ENCODE results near the gene HNRNPH2.

Gene HNRNPH2

GRCh38 chrX:101398694-101399093, 9.3 kb upstream of the HNRNPH2 start:
- Histone ChIP-seq H3K27me3 (replicated peaks; ENCODE audit: control insufficient read depth, insufficient read depth, low read length) (peaks cover 7% of the 10 kb centered on the region), H3K9me3 (ENCODE audit: control insufficient read depth, low read length) (no peaks in the 10 kb centered on the region), H3K9ac (ENCODE audit: low read length) (no peak overlapping the region), H3K4me1 (ENCODE audit: control insufficient read depth, insufficient read depth, low read length) (peaks cover 6% of the 10 kb centered on the region), H3K36me3 (ENCODE audit: control insufficient read depth, insufficient read depth, low read length, severe bottlenecking) (peaks cover 21% of the 10 kb centered on the region), H3K4me3 (ENCODE audit: low read length) (no peak overlapping the region)
- DNase-seq (ENCODE audit: low read depth) = no peak

DNA sequence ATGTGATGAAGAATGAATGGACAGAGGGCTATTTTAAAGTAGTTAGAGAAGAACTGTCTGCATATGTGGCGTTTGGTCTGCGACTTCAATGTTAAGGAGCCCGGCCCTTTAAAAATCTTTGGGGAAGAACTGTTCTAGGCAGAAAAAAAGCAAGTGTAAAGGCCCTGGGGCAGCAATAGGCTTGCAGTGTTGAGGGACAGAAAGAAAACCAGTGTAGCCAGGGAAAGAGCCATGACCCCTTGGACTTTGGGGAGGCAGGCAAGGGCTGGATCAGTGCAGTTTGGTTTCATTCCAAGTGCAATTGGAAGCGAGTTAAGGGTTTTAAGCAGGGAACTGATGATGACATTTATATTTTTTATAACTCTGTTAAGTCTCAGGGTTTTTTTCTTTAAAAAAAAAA, 8.2 kb upstream of the HNRNPH2 start:
- H3K9ac ChIP-seq (ENCODE audit: low read length) = no peak overlapping the region
- H3K4me1 ChIP-seq (ENCODE audit: control insufficient read depth, insufficient read depth, low read length) = peaks cover 6% of the 10 kb centered on the region
- DNase-seq (ENCODE audit: low read depth) = no peak
- H3K27me3 ChIP-seq (replicated peaks; ENCODE audit: control insufficient read depth, insufficient read depth, low read length) = peaks cover 7% of the 10 kb centered on the region
- H3K4me3 ChIP-seq (ENCODE audit: low read length) = no peak overlapping the region
- no peaks in the 10 kb centered on the region for H3K9me3 ChIP-seq (ENCODE audit: control insufficient read depth, low read length)
- peaks cover 21% of the 10 kb centered on the region for H3K36me3 ChIP-seq (ENCODE audit: control insufficient read depth, insufficient read depth, low read length, severe bottlenecking)

DNA sequence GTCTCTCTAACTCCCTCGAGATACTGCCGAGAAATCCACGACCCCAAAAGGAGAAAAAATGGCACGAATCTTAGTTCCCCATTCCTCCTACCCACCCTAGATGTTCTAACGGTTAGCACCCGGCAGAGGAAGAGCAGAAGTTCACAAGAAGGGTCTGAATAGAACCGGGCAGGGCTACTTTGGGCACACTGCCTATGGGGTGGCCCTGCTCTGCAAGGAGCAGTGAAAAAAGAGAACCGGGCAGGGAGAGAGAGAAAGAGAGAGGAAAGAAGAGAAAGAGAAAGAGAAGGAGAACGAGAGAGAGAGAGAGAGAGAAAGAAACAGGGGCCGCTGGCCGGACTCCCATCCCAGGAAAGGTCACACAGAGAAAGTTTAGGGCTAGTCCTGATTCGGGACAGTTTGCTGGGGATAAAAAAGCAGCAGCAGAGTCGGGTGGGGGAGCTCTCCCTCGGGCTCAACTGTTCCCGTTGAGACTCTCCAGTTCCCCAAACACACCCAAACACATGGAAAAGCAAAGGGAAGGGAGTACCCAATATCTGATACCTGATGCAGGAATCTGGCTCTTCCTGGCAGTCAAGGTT, 765 bp upstream of the HNRNPH2 start:
- Histone ChIP-seq H3K36me3 (ENCODE audit: control insufficient read depth, insufficient read depth, low read length, severe bottlenecking) (peaks cover 4% of the 10 kb centered on the region), H3K4me1 (ENCODE audit: control insufficient read depth, insufficient read depth, low read length) (peaks cover 13% of the 10 kb centered on the region), H3K27me3 (replicated peaks; ENCODE audit: control insufficient read depth, insufficient read depth, low read length) (no peaks in the 10 kb centered on the region), H3K4me3 (ENCODE audit: low read length) (peak overlapping the region; percentile 88), H3K9ac (ENCODE audit: low read length) (peak overlapping the region; percentile 96), H3K9me3 (ENCODE audit: control insufficient read depth, low read length) (no peaks in the 10 kb centered on the region)
- DNase-seq (ENCODE audit: low read depth) = no peak

DNA sequence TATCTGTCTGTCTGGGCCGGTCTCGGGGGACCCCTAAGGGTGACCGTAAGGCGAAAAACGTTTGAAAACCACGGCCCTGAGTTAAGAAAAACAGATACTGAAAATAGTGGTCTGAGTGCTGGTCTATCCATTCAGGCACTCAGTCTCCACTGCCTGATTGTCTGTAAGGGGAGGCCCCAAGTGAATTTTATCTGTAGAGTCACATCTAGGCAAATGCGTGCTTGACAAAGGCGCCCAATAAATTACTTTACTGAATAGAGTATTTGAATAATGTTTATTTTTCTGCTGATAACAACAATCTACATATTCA, 465 bp downstream of the HNRNPH2 start:
- Histone ChIP-seq H3K4me1 (ENCODE audit: control insufficient read depth, insufficient read depth, low read length) (peaks cover 13% of the 10 kb centered on the region), H3K27me3 (replicated peaks; ENCODE audit: control insufficient read depth, insufficient read depth, low read length) (no peaks in the 10 kb centered on the region), H3K4me3 (ENCODE audit: low read length) (peak overlapping the region; percentile 88), H3K9ac (ENCODE audit: low read length) (peak overlapping the region; percentile 96), H3K9me3 (ENCODE audit: control insufficient read depth, low read length) (no peaks in the 10 kb centered on the region), H3K36me3 (ENCODE audit: control insufficient read depth, insufficient read depth, low read length, severe bottlenecking) (peaks cover 17% of the 10 kb centered on the region)
- DNase-seq (ENCODE audit: low read depth) = no peak

- Histone ChIP-seq H3K4me3 (ENCODE audit: low read length) (peak overlapping the region; percentile 88), H3K27me3 (replicated peaks; ENCODE audit: control insufficient read depth, insufficient read depth, low read length) (no peaks in the 10 kb centered on the region), H3K9me3 (ENCODE audit: control insufficient read depth, low read length) (no peaks in the 10 kb centered on the region), H3K9ac (ENCODE audit: low read length) (peak overlapping the region; percentile 96), H3K36me3 (ENCODE audit: control insufficient read depth, insufficient read depth, low read length, severe bottlenecking) (peaks cover 20% of the 10 kb centered on the region), H3K4me1 (ENCODE audit: control insufficient read depth, insufficient read depth, low read length) (peaks cover 13% of the 10 kb centered on the region)
- peak; percentile 20 for DNase-seq (ENCODE audit: low read depth)
Measured at GRCh38 chrX:101409043-101409442, 1.0 kb downstream of the HNRNPH2 start.

GRCh38 chrX:101410461-101410860, 2.4 kb downstream of the HNRNPH2 start:
- DNase-seq (ENCODE audit: low read depth) = no peak
- Histone ChIP-seq H3K4me3 (ENCODE audit: low read length) (peak overlapping the region; percentile 88), H3K27me3 (replicated peaks; ENCODE audit: control insufficient read depth, insufficient read depth, low read length) (no peaks in the 10 kb centered on the region), H3K4me1 (ENCODE audit: control insufficient read depth, insufficient read depth, low read length) (peaks cover 13% of the 10 kb centered on the region), H3K9ac (ENCODE audit: low read length) (peak overlapping the region; percentile 96), H3K36me3 (ENCODE audit: control insufficient read depth, insufficient read depth, low read length, severe bottlenecking) (peaks cover 20% of the 10 kb centered on the region), H3K9me3 (ENCODE audit: control insufficient read depth, low read length) (no peaks in the 10 kb centered on the region)

GRCh38 chrX:101411984-101412383, 4.0 kb downstream of the HNRNPH2 start:
- peaks cover 18% of the 10 kb centered on the region for H3K4me1 ChIP-seq (ENCODE audit: control insufficient read depth, insufficient read depth, low read length)
- H3K4me3 ChIP-seq (ENCODE audit: low read length) = no peak overlapping the region
- H3K36me3 ChIP-seq (ENCODE audit: control insufficient read depth, insufficient read depth, low read length, severe bottlenecking) = peaks cover 20% of the 10 kb centered on the region
- no peaks in the 10 kb centered on the region for H3K9me3 ChIP-seq (ENCODE audit: control insufficient read depth, low read length)
- no peak overlapping the region for H3K9ac ChIP-seq (ENCODE audit: low read length)
- no peak for DNase-seq (ENCODE audit: low read depth)
- no peaks in the 10 kb centered on the region for H3K27me3 ChIP-seq (replicated peaks; ENCODE audit: control insufficient read depth, insufficient read depth, low read length)

DNA sequence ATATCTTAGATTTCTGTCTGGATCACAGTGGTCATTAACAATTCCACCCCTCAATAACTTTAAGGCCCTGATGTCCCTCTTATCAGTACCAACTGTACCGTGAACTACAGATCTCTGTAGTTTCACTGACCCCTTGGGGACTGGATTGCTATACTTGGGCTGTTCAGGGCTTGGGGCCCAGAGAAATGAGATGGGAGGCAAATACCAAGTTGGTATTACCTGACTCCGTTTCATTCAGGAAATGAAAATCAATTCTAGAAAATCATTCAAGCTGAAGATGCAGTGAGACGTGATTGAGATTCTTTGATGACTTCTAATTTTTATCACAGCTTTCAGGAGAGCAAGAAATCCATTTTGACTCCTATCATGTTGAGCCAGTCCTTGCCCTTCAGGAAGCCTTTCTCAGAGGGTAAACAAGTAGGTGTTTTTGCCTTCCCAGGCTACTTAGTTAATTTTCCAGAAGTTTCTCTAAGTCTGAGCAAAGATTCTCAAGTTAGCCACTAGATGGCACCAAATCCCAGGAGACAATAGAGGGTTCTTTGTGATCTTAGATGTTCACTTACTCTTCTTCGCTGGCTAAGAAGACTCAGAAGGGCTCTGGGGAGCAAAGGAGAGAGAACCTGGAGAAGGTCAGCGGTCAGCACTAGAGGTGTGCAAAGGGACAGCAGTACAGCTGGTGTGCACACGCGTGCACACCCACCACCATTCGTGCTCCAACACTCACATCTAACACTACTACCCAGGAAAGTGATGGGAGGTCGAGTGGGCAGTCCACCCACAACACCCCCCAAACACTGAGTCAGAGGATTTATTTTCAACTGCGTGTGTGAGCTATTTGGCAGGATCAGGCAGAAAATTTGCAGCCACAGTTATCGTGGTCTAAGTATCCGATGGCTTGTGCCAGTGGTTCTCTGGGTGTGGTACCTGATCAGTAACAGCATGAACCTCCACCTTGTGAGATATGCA, 7.4 kb downstream of the HNRNPH2 start:
- Histone ChIP-seq H3K9me3 (ENCODE audit: control insufficient read depth, low read length) (no peaks in the 10 kb centered on the region), H3K4me1 (ENCODE audit: control insufficient read depth, insufficient read depth, low read length) (peaks cover 22% of the 10 kb centered on the region), H3K9ac (ENCODE audit: low read length) (peak overlapping the region; percentile 25), H3K27me3 (replicated peaks; ENCODE audit: control insufficient read depth, insufficient read depth, low read length) (peaks cover 4% of the 10 kb centered on the region), H3K4me3 (ENCODE audit: low read length) (no peak overlapping the region), H3K36me3 (ENCODE audit: control insufficient read depth, insufficient read depth, low read length, severe bottlenecking) (peaks cover 20% of the 10 kb centered on the region)
- peak; percentile 85 for DNase-seq (ENCODE audit: low read depth)

DNA sequence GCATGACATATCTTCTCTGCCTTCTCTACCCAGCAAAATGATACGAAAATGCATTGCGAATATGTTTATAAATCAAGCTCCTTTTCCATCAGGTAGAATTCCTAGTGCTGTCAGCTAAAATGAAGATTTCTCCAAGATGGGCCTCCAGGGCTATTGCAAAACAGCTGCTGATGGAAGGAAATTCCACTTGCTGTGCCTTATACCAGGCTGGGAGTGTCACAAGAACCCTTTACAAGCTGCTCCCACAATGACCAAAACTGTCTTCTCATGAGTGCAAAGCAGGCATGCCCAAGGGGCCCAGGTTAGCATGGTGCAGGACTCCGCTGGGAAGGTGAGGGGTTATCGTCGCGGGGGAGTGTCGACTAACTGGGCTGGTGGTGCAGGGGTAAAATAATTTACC, 8.7 kb downstream of the HNRNPH2 start:
- Histone ChIP-seq H3K9me3 (ENCODE audit: control insufficient read depth, low read length) (no peaks in the 10 kb centered on the region), H3K4me3 (ENCODE audit: low read length) (no peak overlapping the region), H3K4me1 (ENCODE audit: control insufficient read depth, insufficient read depth, low read length) (peaks cover 20% of the 10 kb centered on the region), H3K9ac (ENCODE audit: low read length) (no peak overlapping the region), H3K27me3 (replicated peaks; ENCODE audit: control insufficient read depth, insufficient read depth, low read length) (peaks cover 4% of the 10 kb centered on the region), H3K36me3 (ENCODE audit: control insufficient read depth, insufficient read depth, low read length, severe bottlenecking) (peaks cover 20% of the 10 kb centered on the region)
- peak; percentile 41 for DNase-seq (ENCODE audit: low read depth)

DNA sequence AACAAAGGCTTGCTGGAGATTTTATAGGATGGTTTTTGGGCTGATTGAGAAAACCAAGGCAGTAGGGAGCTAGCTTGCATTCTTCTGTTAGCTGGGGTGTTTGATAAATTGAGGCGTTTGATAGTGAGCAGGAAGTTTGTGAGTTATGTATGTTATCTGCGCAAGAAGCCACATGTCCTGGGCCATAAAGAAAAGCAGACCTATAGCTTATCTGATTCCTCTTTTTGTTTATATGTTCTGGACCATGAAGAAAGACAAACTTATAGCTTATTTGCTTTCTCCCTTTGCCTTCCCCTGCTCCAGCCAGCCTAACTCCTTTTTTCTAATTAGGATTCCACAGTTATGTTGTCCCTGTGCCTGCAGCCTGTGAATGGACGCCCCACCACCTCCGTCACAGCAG, 9.2 kb downstream of the HNRNPH2 start:
- Histone ChIP-seq H3K9me3 (ENCODE audit: control insufficient read depth, low read length) (no peaks in the 10 kb centered on the region), H3K27me3 (replicated peaks; ENCODE audit: control insufficient read depth, insufficient read depth, low read length) (peaks cover 4% of the 10 kb centered on the region)
- no peak for DNase-seq (ENCODE audit: low read depth)

GRCh38 chrX:101417981-101418841, 10.2 kb downstream of the HNRNPH2 start:
- H3K9me3 ChIP-seq (ENCODE audit: control insufficient read depth, low read length) = no peaks in the 10 kb centered on the region

More for the DNA sequence above, 9.2 kb downstream of the HNRNPH2 start:
- Histone ChIP-seq H3K4me3 (ENCODE audit: low read length) (no peak overlapping the region), H3K4me1 (ENCODE audit: control insufficient read depth, insufficient read depth, low read length) (peaks cover 20% of the 10 kb centered on the region), H3K9ac (ENCODE audit: low read length) (peak overlapping the region; percentile 89), H3K36me3 (ENCODE audit: control insufficient read depth, insufficient read depth, low read length, severe bottlenecking) (peaks cover 17% of the 10 kb centered on the region)

More at GRCh38 chrX:101417981-101418841, 10.2 kb downstream of the HNRNPH2 start:
- peaks cover 20% of the 10 kb centered on the region for H3K4me1 ChIP-seq (ENCODE audit: control insufficient read depth, insufficient read depth, low read length)
- H3K36me3 ChIP-seq (ENCODE audit: control insufficient read depth, insufficient read depth, low read length, severe bottlenecking) = peaks cover 6% of the 10 kb centered on the region
- peak overlapping the region; percentile 80 for H3K4me3 ChIP-seq (ENCODE audit: low read length)
- peak overlapping the region; percentile 89 for H3K9ac ChIP-seq (ENCODE audit: low read length)
- H3K27me3 ChIP-seq (replicated peaks; ENCODE audit: control insufficient read depth, insufficient read depth, low read length) = peaks cover 4% of the 10 kb centered on the region
- DNase-seq (ENCODE audit: low read depth) = peak; percentile 62
